Measurements from ENCODE around the gene LMAN1. TPM values are rescaled to one million over a fixed set of nuclear protein-coding genes. Genes with fewer than 3 reads are reported as not detected.

The LMAN1 gene
- total RNA-seq, 1 donor from 2014 or later, result 123 TPM

DNA sequence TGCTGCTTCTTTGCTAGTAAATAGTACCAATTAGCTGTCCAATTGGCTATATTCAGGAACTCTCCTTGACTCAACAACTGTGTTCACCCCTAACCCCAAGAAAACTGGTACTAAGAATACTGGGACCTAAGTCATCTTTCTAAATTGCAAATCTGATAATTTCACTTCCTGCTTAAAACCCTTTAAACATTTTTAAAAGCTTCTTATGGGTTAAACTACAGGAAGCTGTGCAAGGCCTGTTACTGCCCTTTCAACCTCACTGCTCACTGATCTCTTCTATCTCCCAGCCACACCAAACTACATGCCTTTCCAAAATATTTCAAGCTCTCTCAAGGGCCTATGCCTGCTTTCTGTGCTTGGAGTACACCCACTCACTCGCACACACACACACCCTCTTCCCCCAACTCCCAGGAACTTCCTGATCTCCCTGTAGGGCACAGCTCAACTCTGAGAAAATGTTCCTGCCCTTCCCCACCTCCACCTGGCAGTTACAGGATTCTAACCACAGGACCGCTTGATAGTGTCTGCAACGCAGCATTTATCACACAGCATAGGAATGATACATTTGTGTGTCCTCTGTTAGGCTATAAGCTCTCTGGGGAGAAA is 6.7 kb downstream of the LMAN1 start:
- Mint-ChIP-seq H3K36me3 (ENCODE audit: low read depth, unreplicated experiment) (peaks cover 15% of the 10 kb centered on the region), H3K4me3 (ENCODE audit: unreplicated experiment) (no peak overlapping the region), H3K9me3 (ENCODE audit: unreplicated experiment) (no peaks in the 10 kb centered on the region), H3K27me3 (ENCODE audit: low read depth, unreplicated experiment) (no peaks in the 10 kb centered on the region), H3K27ac (ENCODE audit: unreplicated experiment) (no peak overlapping the region), H3K4me1 (ENCODE audit: low read depth, unreplicated experiment) (peaks cover 26% of the 10 kb centered on the region)
- no peak overlapping the region for H3K4me3 ChIP-seq (ENCODE audit: insufficient read depth, low read depth, low read length)
- H3K4me2 ChIP-seq (ENCODE audit: low read length), result no peak overlapping the region
- no peak overlapping the region for H2AFZ ChIP-seq (ENCODE audit: low read depth, low read length)
- FAIRE-seq (no peak), DNase-seq (ENCODE audit: low read depth) (no peak)
- peaks cover 66% of the 10 kb centered on the region for H4K20me1 ChIP-seq (ENCODE audit: insufficient read depth, low read length)
- peaks cover 62% of the 10 kb centered on the region for H3K79me2 ChIP-seq (ENCODE audit: insufficient read depth, low read length)
- no peak overlapping the region for H3K27ac ChIP-seq (ENCODE audit: low read depth, low read length)
- no peaks in the 10 kb centered on the region for H3K27me3 ChIP-seq (ENCODE audit: insufficient read depth, low read length)
- TF ChIP-seq, protein P1, sequence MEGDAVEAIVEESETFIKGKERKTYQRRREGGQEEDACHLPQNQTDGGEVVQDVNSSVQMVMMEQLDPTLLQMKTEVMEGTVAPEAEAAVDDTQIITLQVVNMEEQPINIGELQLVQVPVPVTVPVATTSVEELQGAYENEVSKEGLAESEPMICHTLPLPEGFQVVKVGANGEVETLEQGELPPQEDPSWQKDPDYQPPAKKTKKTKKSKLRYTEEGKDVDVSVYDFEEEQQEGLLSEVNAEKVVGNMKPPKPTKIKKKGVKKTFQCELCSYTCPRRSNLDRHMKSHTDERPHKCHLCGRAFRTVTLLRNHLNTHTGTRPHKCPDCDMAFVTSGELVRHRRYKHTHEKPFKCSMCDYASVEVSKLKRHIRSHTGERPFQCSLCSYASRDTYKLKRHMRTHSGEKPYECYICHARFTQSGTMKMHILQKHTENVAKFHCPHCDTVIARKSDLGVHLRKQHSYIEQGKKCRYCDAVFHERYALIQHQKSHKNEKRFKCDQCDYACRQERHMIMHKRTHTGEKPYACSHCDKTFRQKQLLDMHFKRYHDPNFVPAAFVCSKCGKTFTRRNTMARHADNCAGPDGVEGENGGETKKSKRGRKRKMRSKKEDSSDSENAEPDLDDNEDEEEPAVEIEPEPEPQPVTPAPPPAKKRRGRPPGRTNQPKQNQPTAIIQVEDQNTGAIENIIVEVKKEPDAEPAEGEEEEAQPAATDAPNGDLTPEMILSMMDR (IDR thresholded peaks at IDR 0.05; ENCODE audit: insufficient read depth, low read depth, low read length), result no peak
- no peak for TF ChIP-seq EZH2 (IDR thresholded peaks at IDR 0.05; ENCODE audit: insufficient read depth, low read length)
- H3K36me3 ChIP-seq (ENCODE audit: insufficient read depth, low read length), result peaks cover 73% of the 10 kb centered on the region
- peaks cover 6% of the 10 kb centered on the region for H3K4me1 ChIP-seq (ENCODE audit: insufficient read depth, low read length)
- H3K9ac ChIP-seq (ENCODE audit: low read length), result no peak overlapping the region
- H3K9me3 ChIP-seq (ENCODE audit: insufficient read depth, low read depth, low read length), result no peaks in the 10 kb centered on the region

DNA sequence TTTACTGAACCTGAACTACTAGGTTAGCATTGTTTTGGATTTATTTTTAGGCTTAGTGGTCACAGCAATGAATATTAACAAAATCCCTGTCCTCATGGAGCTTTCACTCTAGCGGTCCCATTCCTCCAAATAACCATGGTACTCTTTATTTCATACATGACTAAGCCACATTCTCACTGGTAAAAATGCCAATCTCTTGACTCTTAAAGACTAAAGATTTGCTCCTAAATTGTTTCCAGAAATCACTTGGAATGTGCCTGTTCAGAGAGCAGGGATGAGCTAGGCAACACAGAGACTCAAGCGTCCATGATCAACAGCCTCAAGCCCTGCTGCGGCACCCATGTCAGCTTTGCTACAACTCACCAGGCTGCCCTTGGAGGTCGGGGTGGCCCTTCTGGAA is 13.5 kb downstream of the LMAN1 start:
- no peak overlapping the region for H3K27ac Mint-ChIP-seq (ENCODE audit: unreplicated experiment)
- TF ChIP-seq, protein P1 (IDR thresholded peaks at IDR 0.05; ENCODE audit: insufficient read depth, low read depth, low read length), result no peak
- no peak for TF ChIP-seq EZH2 (IDR thresholded peaks at IDR 0.05; ENCODE audit: insufficient read depth, low read length)
- H3K9ac ChIP-seq (ENCODE audit: low read length), result no peak overlapping the region
- H3K4me2 ChIP-seq (ENCODE audit: low read length), result no peak overlapping the region
- H3K4me1 ChIP-seq (ENCODE audit: insufficient read depth, low read length), result no peaks in the 10 kb centered on the region
- H2AFZ ChIP-seq (ENCODE audit: low read depth, low read length), result no peak overlapping the region
- H3K4me3 ChIP-seq (ENCODE audit: insufficient read depth, low read depth, low read length), result no peak overlapping the region
- no peak overlapping the region for H3K27ac ChIP-seq (ENCODE audit: low read depth, low read length)
- no peak for FAIRE-seq
- no peak for DNase-seq (ENCODE audit: low read depth)
- no peaks in the 10 kb centered on the region for H3K9me3 ChIP-seq (ENCODE audit: insufficient read depth, low read depth, low read length)
- peaks cover 58% of the 10 kb centered on the region for H4K20me1 ChIP-seq (ENCODE audit: insufficient read depth, low read length)
- peaks cover 52% of the 10 kb centered on the region for H3K36me3 ChIP-seq (ENCODE audit: insufficient read depth, low read length)
- no peaks in the 10 kb centered on the region for H3K4me1 Mint-ChIP-seq (ENCODE audit: low read depth, unreplicated experiment)
- no peaks in the 10 kb centered on the region for H3K27me3 ChIP-seq (ENCODE audit: insufficient read depth, low read length)
- H3K27me3 Mint-ChIP-seq (ENCODE audit: low read depth, unreplicated experiment), result no peaks in the 10 kb centered on the region
- peaks cover 65% of the 10 kb centered on the region for H3K79me2 ChIP-seq (ENCODE audit: insufficient read depth, low read length)
- peaks cover 5% of the 10 kb centered on the region for H3K9me3 Mint-ChIP-seq (ENCODE audit: unreplicated experiment)
- H3K36me3 Mint-ChIP-seq (ENCODE audit: low read depth, unreplicated experiment), result peaks cover 43% of the 10 kb centered on the region
- no peak overlapping the region for H3K4me3 Mint-ChIP-seq (ENCODE audit: unreplicated experiment)

DNA sequence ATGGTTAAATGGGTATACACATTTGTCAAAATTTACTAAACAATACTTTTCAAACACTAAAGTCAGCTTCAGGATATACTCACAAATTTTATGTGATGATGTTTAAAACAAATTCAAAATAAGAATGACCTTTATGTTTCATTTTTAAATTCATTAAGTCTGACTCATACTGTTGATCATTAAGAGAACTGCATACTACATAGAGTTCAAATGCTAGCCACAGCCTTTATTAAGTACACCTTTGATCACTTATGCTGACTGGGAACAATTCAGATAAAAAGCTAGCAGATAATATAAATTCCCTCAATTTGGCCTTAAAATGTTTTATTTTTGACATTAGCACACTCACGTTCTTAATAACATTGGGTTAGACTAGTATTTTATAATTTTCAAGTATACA is 14.1 kb downstream of the LMAN1 start:
- H3K79me2 ChIP-seq (ENCODE audit: insufficient read depth, low read length), result peaks cover 71% of the 10 kb centered on the region

More for the DNA sequence above, 14.1 kb downstream of the LMAN1 start:
- H3K36me3 Mint-ChIP-seq (ENCODE audit: low read depth, unreplicated experiment), result peaks cover 48% of the 10 kb centered on the region
- no peaks in the 10 kb centered on the region for H3K27me3 Mint-ChIP-seq (ENCODE audit: low read depth, unreplicated experiment)
- no peak for DNase-seq (ENCODE audit: low read depth)
- H3K4me1 Mint-ChIP-seq (ENCODE audit: low read depth, unreplicated experiment), result no peaks in the 10 kb centered on the region
- no peaks in the 10 kb centered on the region for H3K27me3 ChIP-seq (ENCODE audit: insufficient read depth, low read length)
- no peak overlapping the region for H2AFZ ChIP-seq (ENCODE audit: low read depth, low read length)
- no peaks in the 10 kb centered on the region for H3K9me3 ChIP-seq (ENCODE audit: insufficient read depth, low read depth, low read length)
- no peak overlapping the region for H3K4me2 ChIP-seq (ENCODE audit: low read length)
- FAIRE-seq, result no peak
- H3K9ac ChIP-seq (ENCODE audit: low read length), result no peak overlapping the region
- H3K27ac ChIP-seq (ENCODE audit: low read depth, low read length), result no peak overlapping the region
- no peak overlapping the region for H3K27ac Mint-ChIP-seq (ENCODE audit: unreplicated experiment)
- no peaks in the 10 kb centered on the region for H3K4me1 ChIP-seq (ENCODE audit: insufficient read depth, low read length)
- no peak overlapping the region for H3K4me3 ChIP-seq (ENCODE audit: insufficient read depth, low read depth, low read length)
- TF ChIP-seq, protein P1 (IDR thresholded peaks at IDR 0.05; ENCODE audit: insufficient read depth, low read depth, low read length), result no peak
- no peak for TF ChIP-seq EZH2 (IDR thresholded peaks at IDR 0.05; ENCODE audit: insufficient read depth, low read length)
- H3K9me3 Mint-ChIP-seq (ENCODE audit: unreplicated experiment), result peaks cover 5% of the 10 kb centered on the region
- peaks cover 63% of the 10 kb centered on the region for H4K20me1 ChIP-seq (ENCODE audit: insufficient read depth, low read length)
- peaks cover 51% of the 10 kb centered on the region for H3K36me3 ChIP-seq (ENCODE audit: insufficient read depth, low read length)
- H3K4me3 Mint-ChIP-seq (ENCODE audit: unreplicated experiment), result peak overlapping the region; percentile 31
